ENCODE results near the gene ZNF580.

Gene ZNF580

DNA sequence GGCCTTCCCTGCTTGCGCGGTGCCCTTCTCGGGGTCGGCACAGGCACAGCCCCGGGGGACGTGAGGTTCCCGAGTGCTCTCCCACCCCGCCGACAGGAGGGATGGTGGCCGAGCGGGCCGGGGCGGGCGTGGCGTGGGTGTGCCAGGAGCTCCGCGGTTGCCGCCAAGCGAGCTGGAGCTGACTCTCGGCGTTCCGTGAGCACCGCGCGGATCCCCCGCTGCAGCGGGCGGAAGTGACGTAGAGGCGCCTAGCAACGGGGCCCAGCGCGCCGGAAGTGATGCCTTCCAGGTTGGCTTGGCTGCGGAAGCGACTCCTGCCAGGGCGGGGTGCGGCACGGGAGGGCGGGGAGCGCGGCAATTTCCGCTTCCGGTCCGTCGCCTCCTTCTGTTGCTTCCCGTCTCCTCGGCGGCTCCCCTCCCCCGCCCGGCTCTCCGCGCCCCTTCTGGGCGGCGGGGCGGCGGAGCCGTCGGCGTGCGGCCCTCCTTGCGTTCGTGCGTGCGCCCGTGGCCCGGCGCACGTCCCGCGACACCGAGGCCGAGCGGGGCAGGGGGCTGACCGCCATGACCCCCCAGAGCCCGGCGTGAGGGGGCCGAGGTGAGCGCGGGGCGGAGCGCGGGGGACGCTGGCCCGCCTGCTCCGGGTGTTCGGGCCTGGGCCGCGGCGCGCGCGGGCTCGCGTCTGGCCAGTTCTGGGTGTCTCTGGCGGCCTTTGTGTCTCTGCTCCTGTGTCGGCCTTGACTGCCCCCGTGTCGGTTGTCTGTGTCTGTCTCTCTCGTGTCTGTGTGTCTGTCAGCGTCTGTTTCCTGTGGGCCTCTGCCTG is 34.2 kb downstream of the ZNF580 start, which contains the start of gene EPN1:
TSS of gene EPN1 (plus strand) at position 386 of the 820 bp plus-strand sequence. CDS start 3,402 bp downstream, outside the sequence.
- DNase-seq, result peak; percentile 66 to 97 (median 92)

DNA sequence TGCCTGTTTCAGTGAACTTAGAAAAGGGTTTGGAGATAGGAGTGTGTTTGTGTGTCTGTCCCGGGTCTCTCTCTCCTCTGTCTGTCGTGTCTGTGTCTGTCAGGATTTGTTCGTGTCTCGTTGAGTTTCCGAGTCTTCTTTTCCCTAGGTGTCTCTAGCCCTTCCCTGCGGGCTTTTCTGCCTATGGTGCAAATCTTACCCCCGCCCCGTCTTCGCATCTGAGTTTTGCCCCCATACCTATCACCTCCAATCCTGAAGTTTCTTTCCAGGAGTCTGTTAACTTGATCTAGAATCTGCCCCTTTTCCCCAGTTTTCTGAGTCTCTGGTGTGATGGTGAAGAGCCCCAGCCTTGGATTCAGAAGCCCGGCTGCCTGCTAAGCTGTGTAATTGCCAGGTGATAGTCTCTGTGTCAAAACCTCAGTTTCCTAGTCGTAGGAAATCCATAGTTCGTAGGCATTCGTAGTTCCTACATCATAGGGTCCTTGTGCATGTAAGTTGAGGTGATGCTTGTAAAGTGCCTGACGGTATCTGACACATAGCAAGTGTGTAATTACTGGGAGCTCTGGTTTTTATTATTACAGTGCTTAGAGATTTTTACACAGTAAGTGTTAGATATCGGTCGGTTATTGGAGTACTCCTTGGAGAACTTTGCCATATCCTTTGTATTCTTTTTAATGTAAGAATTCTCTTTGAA is 35.0 kb downstream of the ZNF580 start:
- no peak for DNase-seq

GRCh38 chr19:55676383-55676782 is 35.6 kb downstream of the ZNF580 start:
- DNase-seq, result peak in 1 of 56 donors; percentile 6

GRCh38 chr19:55676889-55677505 is 36.2 kb downstream of the ZNF580 start:
- no peak for DNase-seq

DNA sequence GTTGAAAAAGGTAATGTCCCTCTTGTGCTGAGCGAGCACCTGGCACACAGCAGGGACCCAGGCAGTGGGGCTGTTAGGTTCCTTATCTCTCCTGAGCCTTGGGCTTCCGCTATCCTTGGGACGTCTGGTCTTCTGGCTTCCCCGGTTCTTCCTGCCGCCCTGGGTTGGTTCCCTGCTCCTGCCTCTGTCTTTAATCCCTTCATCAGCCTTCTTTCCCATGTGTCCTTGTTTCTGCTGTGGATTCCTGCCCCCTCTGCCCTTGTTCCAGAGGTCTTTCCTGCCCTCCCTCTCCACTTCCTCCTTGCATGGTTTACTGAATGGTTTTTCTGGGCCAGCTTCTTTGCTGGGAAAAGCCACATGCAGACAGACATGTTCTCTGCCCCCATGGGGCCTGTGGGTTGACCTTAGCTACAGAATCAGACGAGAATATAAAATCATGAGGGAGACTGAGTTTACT is 36.8 kb downstream of the ZNF580 start:
- DNase-seq, result no peak

DNA sequence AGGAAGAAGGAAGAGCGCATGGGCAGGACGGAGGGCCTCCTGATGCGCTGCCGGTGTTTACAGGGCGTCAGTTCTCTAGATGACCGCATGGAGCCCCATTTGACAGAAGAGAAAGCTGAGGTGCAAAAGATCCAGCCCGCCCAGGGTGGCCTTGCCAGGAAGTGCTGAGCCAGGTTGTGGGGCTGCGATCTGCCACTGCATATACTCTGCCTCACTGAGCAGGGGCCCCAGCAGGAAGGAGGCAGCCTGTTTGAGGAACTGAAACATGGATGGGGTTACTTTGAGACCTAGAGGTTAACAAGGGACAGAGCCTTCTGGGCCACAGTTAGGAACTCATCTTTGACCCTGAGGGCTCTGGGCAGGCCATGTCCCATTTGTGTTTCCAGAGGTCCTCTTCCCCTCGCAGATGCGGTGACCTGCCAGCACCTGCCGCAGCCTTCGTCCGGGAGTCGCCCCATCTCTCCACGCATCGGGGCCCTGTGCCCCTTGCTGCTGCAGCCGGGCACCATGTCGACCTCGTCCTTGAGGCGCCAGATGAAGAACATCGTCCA is 37.4 kb downstream of the ZNF580 start:
- DNase-seq, result peak in 18 of 56 donors; percentile 5 to 64 (median 20)

- DNase-seq, result no peak
Observed at GRCh38 chr19:55679343-55680257, 38.8 kb downstream of the ZNF580 start.

DNA sequence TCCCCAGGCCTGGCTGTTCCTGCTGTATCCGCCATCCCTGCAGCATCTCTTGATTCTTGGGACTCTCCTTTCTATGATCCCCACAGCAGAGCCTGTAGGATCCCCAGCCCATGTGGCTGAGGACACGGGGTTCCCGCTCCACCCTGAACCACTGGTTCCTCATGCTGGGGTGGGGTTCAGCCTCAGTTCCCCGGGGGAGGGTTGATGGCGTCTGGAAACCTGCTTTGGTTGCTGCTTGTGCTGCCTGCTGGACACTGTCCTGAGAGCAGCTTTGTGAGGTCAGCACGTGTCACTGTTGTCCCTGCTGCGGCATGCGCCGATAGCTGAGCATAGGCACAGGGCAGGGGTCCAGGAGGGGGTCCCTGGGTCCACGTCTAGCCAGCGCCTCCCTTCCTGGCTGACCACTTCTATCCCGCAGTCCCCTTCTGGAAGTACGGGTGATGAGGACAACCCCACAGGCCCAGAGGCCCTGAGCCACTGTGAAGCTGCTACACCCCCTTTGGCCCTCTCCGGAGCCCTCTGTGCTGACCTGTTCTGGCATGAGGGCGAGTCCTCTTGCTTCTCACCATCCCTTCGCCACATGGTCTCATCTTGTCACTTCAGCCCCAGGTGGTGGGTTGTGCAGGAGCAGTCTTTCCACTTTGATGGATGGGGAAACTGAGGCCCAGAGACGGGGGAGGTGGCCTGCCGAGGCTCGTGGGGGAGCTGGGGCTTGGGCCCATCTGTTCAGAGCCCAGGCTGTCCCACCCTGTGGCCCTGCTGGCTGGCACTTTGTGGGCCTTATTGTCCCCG is 39.7 kb downstream of the ZNF580 start:
- DNase-seq, result no peak

- no peak for DNase-seq
Observed at GRCh38 chr19:55681131-55682092, 40.6 kb downstream of the ZNF580 start.

DNA sequence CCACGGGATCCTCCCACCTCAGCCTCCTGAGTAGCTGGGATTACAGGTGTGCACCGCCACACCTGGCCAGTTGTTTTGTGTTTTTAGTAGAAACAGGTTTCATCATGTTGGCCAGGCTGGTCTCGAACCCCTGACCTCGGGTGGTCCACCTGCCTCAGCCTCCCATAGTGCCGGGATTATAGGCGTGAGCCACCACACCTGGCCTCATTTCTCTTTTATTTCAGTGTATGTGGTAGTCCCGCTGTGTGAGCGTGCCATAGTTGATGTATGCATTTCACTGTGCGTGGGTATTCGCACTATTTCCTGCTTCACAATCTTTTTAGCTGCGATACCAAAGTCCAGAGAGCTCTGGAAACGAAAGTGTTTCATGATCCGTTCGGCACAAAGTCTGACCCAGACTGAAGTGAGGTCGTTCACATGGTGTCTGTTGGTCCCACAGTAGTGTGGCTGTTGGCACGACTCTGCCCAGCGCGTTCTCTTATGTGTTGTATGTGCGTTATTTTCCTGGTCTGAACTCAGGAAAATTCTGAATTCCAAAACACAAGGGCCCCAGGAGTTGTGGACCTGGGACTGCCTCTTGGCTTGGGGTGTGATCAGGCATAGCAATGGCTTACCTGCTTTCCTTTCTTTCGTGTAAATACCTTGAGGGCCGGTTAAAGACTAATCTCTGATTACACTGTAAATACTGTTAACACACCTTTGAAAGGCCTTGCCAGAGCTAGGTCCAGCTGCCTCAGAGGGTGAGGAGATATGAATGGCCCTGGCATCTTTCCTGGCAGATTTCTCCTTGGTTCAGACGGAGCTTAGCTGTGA is 42.9 kb downstream of the ZNF580 start:
- no peak for DNase-seq

DNA sequence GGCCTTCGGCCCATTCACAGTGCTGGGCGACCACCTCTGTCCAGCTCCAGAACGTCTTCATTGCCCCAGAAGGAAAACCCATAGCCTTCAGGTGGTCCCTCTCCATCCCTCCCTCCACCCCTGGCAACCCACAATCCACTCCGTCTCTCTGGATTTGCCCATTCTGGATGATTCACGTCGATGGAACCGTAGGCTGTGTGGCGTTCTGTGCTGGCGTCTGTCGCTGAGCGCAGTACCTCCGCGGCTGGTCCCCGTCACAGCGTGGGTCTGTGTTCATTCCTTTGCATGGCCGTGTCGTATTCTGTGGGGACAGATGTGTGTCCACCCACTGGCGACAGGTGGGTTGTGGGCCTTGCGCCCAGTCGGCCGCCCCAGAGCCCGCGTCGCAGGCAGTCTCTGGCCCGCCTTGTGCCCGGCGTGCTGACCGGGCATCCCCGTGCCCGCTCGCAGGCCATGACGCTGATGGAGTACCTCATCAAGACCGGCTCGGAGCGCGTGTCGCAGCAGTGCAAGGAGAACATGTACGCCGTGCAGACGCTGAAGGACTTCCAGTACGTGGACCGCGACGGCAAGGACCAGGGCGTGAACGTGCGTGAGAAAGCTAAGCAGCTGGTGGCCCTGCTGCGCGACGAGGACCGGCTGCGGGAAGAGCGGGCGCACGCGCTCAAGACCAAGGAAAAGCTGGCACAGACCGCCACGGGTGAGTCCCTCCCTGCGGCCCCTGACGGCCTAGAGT is 44.3 kb downstream of the ZNF580 start:
- DNase-seq, result no peak

- no peak for DNase-seq
Observed at GRCh38 chr19:55685776-55686175, 45.0 kb downstream of the ZNF580 start.

DNA sequence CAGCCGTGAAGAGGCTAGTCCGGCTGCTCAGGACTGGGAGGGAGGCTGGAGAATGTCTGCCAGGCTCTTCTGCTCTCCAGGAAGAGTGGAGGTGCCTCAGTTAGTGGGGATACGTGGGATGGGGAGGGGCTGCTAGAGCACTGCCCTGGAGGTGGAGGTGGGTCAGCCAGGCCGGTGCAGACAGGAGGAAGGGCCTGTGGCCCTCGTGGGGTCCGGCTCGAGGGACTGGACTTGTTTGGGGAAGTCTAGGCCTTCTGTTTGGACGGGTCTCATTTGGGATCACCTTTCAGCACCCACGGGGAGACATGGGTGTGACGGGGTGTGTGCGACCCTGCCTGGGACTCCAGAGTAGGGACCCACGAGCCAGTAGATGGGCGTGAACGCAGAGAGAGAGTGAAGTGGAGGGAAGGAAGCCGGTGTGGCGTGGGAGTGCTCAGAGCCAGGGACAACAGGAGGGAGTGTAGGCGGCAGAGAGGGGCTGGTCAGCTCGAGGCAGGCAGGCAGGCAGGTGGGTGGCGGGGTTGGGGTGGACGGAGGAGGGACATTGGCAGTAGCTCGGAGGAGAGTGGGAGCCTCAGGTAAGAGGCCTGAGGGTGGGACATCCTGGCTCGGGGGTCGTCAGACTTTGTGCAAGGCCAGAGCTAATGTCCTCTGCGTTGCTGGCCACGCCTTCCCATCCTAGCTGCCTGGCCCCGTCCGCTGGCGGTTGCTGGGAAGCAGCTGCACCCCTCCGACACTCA is 45.7 kb downstream of the ZNF580 start:
- no peak for DNase-seq

GRCh38 chr19:55687281-55688201 is 46.7 kb downstream of the ZNF580 start:
- DNase-seq, result no peak

Data from amygdala (tissue), 56 donors.